ENCODE results near the gene CYP3A7. TPM values are rescaled to one million over a fixed set of nuclear protein-coding genes. Genes with fewer than 3 reads are reported as not detected.
"Not testable (repeated sequence)": the region's sequence is repeated elsewhere in the genome, so short reads cannot be mapped to it uniquely, and the experiment has no call there.

The CYP3A7 gene
- total RNA-seq, 2 experiments from 2014 or later = not detected

- no peak overlapping the region for H3K27ac Mint-ChIP-seq
- Histone ChIP-seq H3K27ac (ENCODE audit: low read depth in 1 of 2, low read length in 2 of 2) (no peak overlapping the region), H3K36me3 (ENCODE audit: insufficient read depth, low read length) (no peaks in the 10 kb centered on the region), H3K4me3 (ENCODE audit: low read length) (no peak overlapping the region), H3K4me1 (ENCODE audit: insufficient read depth, low read length) (no peaks in the 10 kb centered on the region), H3K27me3 (ENCODE audit: control insufficient read depth in 1 of 2, insufficient read depth in 2 of 2, low read length in 2 of 2) (no peaks in the 10 kb centered on the region), H3K9me3 (ENCODE audit: control insufficient read depth in 1 of 2, insufficient read depth in 1 of 2, low read length in 2 of 2) (no peaks in the 10 kb centered on the region)
- H3K4me3 Mint-ChIP-seq = no peak overlapping the region
- CTCF ChIA-PET = no interaction called here
- ATAC-seq (ENCODE audit: poor library complexity) (no peak), DNase-seq (no peak)
- H3K4me1 Mint-ChIP-seq (ENCODE audit: low read depth) = no peaks in the 10 kb centered on the region
- intact Hi-C loops (cut with DNase I, micrococcal nuclease) = no loop called here
- H3K27me3 Mint-ChIP-seq = peaks cover 18% of the 10 kb centered on the region
- no peak for TF ChIP-seq CTCF (IDR thresholded peaks at IDR 0.05)
- no peaks in the 10 kb centered on the region for H3K9me3 Mint-ChIP-seq
- H3K36me3 Mint-ChIP-seq (ENCODE audit: low read depth) = no peaks in the 10 kb centered on the region
- POLR2A ChIA-PET = no interaction called here
Observed at GRCh38 chr7:99755085-99755484, 20.1 kb upstream of the CYP3A7 start.

DNA sequence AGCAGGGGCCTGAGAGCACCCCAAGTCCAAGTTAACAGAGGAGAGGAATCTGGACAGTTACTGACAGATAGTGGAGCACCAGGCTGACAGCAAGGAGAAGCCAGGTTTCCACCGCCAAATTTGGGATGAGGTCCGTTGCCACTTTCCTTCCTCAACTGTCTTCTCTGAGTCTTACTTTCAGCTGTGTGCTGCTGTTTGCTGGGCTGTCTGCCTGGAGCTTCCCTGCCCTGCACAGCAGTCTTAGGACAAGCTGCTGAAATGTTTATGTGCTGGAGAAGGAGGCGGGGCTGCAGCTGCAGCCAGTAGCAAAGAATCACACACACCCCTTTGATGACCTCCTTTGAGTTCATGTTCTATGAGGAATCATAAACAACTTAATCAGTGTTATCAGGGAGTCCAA is 17.4 kb upstream of the CYP3A7 start:
- H3K4me1 Mint-ChIP-seq (ENCODE audit: low read depth) = no peaks in the 10 kb centered on the region
- intact Hi-C loops (cut with DNase I, micrococcal nuclease) = no loop called here

DNA sequence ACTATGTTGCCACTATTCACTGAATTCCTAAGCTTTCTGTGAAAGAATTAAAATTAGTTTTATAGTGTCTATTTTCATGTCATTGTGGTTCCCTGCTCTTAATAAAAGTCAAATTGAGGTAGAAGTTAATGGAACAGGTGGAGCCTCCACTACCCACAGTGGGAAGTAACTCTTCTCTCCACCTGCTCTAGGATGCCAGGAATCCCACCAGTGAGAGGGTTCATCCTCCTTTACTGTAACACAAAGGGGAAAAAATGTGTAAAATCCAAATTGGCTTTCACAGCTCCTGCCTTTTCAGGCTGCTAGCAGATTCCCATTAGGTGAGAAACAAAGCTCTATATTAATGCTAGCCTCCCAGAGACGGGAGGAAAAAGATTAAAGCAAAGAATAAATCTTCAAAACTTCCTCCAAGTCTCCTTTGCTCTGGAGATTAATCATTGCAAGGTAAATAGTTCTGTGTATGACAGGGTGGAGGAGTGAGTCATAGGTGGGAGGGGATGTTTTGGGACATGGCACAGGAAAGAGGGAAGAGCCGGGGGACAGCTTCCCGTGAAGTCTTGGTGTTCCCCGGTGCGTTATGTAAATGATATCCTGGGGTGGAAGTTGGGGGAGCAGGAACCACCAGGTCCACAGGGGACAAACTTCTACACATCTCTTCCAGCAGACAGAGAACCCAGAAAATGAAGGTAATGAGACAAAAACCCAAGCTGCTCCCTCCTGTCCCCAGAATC is 16.5 kb upstream of the CYP3A7 start:
- H3K36me3 Mint-ChIP-seq (ENCODE audit: low read depth); H3K27ac Mint-ChIP-seq; H3K4me1 ChIP-seq (ENCODE audit: insufficient read depth, low read length); intact Hi-C loops (cut with DNase I, micrococcal nuclease); POLR2A ChIA-PET; H3K4me1 Mint-ChIP-seq (ENCODE audit: low read depth); H3K9me3 ChIP-seq (ENCODE audit: control insufficient read depth in 1 of 2, insufficient read depth in 1 of 2, low read length in 2 of 2); H3K27me3 ChIP-seq (ENCODE audit: control insufficient read depth in 1 of 2, insufficient read depth in 2 of 2, low read length in 2 of 2); H3K4me3 Mint-ChIP-seq; CTCF ChIA-PET; ATAC-seq (ENCODE audit: poor library complexity); DNase-seq; H3K4me3 ChIP-seq (ENCODE audit: low read length); H3K36me3 ChIP-seq (ENCODE audit: insufficient read depth, low read length); H3K27ac ChIP-seq (ENCODE audit: low read depth in 1 of 2, low read length in 2 of 2); H3K9me3 Mint-ChIP-seq: not testable (repeated sequence)
- H3K27me3 Mint-ChIP-seq = peaks cover 18% of the 10 kb centered on the region

More for the DNA sequence above, 17.4 kb upstream of the CYP3A7 start:
- Mint-ChIP-seq H3K36me3 (ENCODE audit: low read depth) (no peaks in the 10 kb centered on the region), H3K27ac (no peak overlapping the region), H3K9me3 (no peaks in the 10 kb centered on the region), H3K27me3 (peaks cover 18% of the 10 kb centered on the region), H3K4me3 (no peak overlapping the region)
- no peak for ATAC-seq (ENCODE audit: poor library complexity)
- no peaks in the 10 kb centered on the region for H3K36me3 ChIP-seq (ENCODE audit: insufficient read depth, low read length)
- no peak for DNase-seq
- no peak for TF ChIP-seq CTCF (IDR thresholded peaks at IDR 0.05)
- no peak overlapping the region for H3K27ac ChIP-seq (ENCODE audit: low read depth in 1 of 2, low read length in 2 of 2)
- no peaks in the 10 kb centered on the region for H3K9me3 ChIP-seq (ENCODE audit: control insufficient read depth in 1 of 2, insufficient read depth in 1 of 2, low read length in 2 of 2)
- POLR2A ChIA-PET = no interaction called here
- no peaks in the 10 kb centered on the region for H3K4me1 ChIP-seq (ENCODE audit: insufficient read depth, low read length)
- no peak overlapping the region for H3K4me3 ChIP-seq (ENCODE audit: low read length)
- no peaks in the 10 kb centered on the region for H3K27me3 ChIP-seq (ENCODE audit: control insufficient read depth in 1 of 2, insufficient read depth in 2 of 2, low read length in 2 of 2)
- CTCF ChIA-PET = no interaction called here

Measured in CD4-positive, alpha-beta T cell (primary cell).